BJ (cell line): Measurements from ENCODE around the gene TNP2. TPM values are rescaled to one million over a fixed set of nuclear protein-coding genes. Genes with fewer than 3 reads are reported as not detected.
"Not testable (repeated sequence)": the region's sequence is repeated elsewhere in the genome, so short reads cannot be mapped to it uniquely, and the experiment has no call there.

Experiments
- CTCF ChIA-PET: fragments of 350-600 bp; formaldehyde crosslinking; extraction: SDS; loops from one replicate; lab custom pipeline; 2021; ENCODE audit warnings: antibody characterized with exemption, inconsistent platforms; lab: Yijun Ruan, JAX
- POLR2A ChIA-PET: fragments of 300-600 bp; sonication (Branson Sonifier 250); formaldehyde crosslinking; extraction: SDS; loops from one replicate; lab custom pipeline; 2021; ENCODE audit warnings: antibody characterized with exemption; lab: Charles Lee
- DNase-seq: peaks from one replicate; pipeline ENCODE4 v3.0.0-alpha.2; 2011; ENCODE audit warnings: low read depth
- H3K27me3 ChIP-seq: 2 replicates; pipeline ENCODE4 v1.6.0; 2011; ENCODE audit warnings: low read length; ENCODE audit not compliant: control insufficient read depth, insufficient read depth
- H3K36me3 ChIP-seq: 2 replicates; pipeline ENCODE4 v1.5.1; 2011; ENCODE audit warnings: low read length; ENCODE audit not compliant: control insufficient read depth, insufficient read depth
- H3K4me3 ChIP-seq: 2 replicates; pipeline ENCODE4 v1.5.1; 2011; ENCODE audit warnings: low read depth, mild to moderate bottlenecking, control low read depth, low read length
- polyA plus RNA-seq: library from polyadenylated mRNA; depleted of rRNA; stranded (reverse); fragments of >200 nt; gene quantifications from 2 replicates; pipeline ENCODE4 v1.2.3, GENCODE V29; 2011
- TF ChIP-seq, protein P1 (sequence below): IDR thresholded peaks from 2 replicates; pipeline ENCODE4 v1.5.1; 2011; ENCODE audit warnings: low read depth, mild to moderate bottlenecking, control low read depth, inconsistent platforms, low read length, moderate library complexity; ENCODE audit not compliant: insufficient read depth

The TNP2 gene
- polyA plus RNA-seq, 1 experiment: not detected

DNA sequence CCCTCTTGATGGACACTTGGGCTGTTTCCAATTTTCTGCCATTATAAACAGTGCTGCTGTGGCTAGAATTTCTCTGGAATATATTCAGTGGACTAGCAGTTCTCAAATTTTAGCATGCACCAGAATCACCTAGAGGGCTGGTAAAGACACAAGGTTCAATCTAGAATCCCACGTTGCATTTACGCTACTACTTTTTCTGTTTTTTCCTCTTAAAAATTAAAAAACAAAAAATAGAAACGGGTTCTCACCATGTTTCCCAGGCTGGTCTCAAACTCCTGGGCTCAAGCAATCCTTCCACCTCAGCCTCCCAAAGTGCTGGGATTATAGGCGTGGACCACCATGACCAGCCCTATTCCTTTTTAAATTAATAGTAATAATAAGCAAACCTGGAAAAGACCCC is 26.5 kb upstream of the TNP2 start:
- Histone ChIP-seq H3K36me3 (no peaks in the 10 kb centered on the region), H3K27me3 (peaks cover 2% of the 10 kb centered on the region; the same call in 1 of the 2 replicates), H3K4me3 (no peak overlapping the region)
- CTCF ChIA-PET: no interaction called here
- DNase-seq: no peak
- POLR2A ChIA-PET: no interaction called here
- TF ChIP-seq, protein P1, sequence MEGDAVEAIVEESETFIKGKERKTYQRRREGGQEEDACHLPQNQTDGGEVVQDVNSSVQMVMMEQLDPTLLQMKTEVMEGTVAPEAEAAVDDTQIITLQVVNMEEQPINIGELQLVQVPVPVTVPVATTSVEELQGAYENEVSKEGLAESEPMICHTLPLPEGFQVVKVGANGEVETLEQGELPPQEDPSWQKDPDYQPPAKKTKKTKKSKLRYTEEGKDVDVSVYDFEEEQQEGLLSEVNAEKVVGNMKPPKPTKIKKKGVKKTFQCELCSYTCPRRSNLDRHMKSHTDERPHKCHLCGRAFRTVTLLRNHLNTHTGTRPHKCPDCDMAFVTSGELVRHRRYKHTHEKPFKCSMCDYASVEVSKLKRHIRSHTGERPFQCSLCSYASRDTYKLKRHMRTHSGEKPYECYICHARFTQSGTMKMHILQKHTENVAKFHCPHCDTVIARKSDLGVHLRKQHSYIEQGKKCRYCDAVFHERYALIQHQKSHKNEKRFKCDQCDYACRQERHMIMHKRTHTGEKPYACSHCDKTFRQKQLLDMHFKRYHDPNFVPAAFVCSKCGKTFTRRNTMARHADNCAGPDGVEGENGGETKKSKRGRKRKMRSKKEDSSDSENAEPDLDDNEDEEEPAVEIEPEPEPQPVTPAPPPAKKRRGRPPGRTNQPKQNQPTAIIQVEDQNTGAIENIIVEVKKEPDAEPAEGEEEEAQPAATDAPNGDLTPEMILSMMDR: no peak

- ChIA-PET POLR2A (no interaction called here), CTCF (interaction anchor here (0.7 kb wide), 1 partner anchor 64 kb away, joined by 4 read pairs; no protein-coding TSS in a partner anchor)
- DNase-seq: no peak
- H3K27me3 ChIP-seq: peaks cover 6% of the 10 kb centered on the region
- H3K36me3 ChIP-seq: no peaks in the 10 kb centered on the region
- TF ChIP-seq, protein P1: no peak
- H3K4me3 ChIP-seq: no peak overlapping the region
These were observed 23.1 kb upstream of the TNP2 start for GRCh38 chr16:11292076-11292748.

- H3K36me3 ChIP-seq: no peaks in the 10 kb centered on the region
- TF ChIP-seq, protein P1: no peak
- no peak overlapping the region for H3K4me3 ChIP-seq
- ChIA-PET CTCF (no interaction called here), POLR2A (no interaction called here)
- H3K27me3 ChIP-seq: peaks cover 6% of the 10 kb centered on the region
- DNase-seq: no peak
These were observed 22.1 kb upstream of the TNP2 start for GRCh38 chr16:11291091-11291703.

- H3K36me3 ChIP-seq: no peaks in the 10 kb centered on the region
- no peak for DNase-seq
- no peak overlapping the region for H3K4me3 ChIP-seq
- TF ChIP-seq, protein P1: no peak
- H3K27me3 ChIP-seq: peaks cover 6% of the 10 kb centered on the region
- ChIA-PET POLR2A (no interaction called here), CTCF (no interaction called here)
These were observed 21.2 kb upstream of the TNP2 start for GRCh38 chr16:11290102-11290893.

DNA sequence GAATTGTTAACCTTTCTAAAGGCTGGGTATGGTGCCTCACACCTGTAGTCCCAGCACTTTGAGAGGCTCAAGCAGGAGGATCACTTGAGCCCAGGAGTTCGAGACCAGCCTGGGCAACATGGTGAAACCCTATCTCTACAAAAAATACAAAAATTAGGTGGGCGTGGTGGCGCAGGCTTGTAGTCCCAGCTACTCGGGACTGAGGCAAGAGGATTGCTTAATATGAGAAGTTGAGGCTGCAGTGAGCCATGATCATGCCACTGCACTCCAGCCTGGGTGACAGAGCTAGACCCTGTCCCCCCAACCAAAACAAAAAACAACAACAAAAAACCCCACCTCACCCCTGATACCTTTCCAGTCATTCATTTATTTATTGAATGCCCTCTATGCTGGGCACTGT is 20.6 kb upstream of the TNP2 start:
- H3K27me3 ChIP-seq, DNase-seq, H3K4me3 ChIP-seq, POLR2A ChIA-PET, H3K36me3 ChIP-seq: not testable (repeated sequence)
- CTCF ChIA-PET: interaction anchor here (0.6 kb wide), 1 partner anchor 131 kb away, joined by 4 read pairs; no protein-coding TSS in a partner anchor
